HCT116 (cell line): ENCODE measurements around the gene SBF2. TPM values are rescaled to one million over a fixed set of nuclear protein-coding genes. Genes with fewer than 3 reads are reported as not detected.

Experiments used
- ATAC-seq: fragments of 200-7000 bp; cut with Tn5 transposase; 2 replicates; pipeline ENCODE4 v1.9.1; 2020; ENCODE audit warnings: mild to moderate bottlenecking, moderate library complexity
- BruUV-seq: library from RNA; stranded (reverse); fragments of 400-500 nt; replicated peaks from 2 replicates; lab custom pipeline; 2021; lab: Mats Ljungman, UMichigan
- CTCF ChIA-PET: fragments of 300-600 bp; sonication (Branson Sonifier 250); formaldehyde crosslinking; loops from one replicate; lab custom pipeline; 2021; ENCODE audit warnings: antibody characterized with exemption; lab: Charles Lee
- POLR2A ChIA-PET: fragments of 300-600, 350-600 bp; sonication (Branson Sonifier 250); formaldehyde crosslinking; loops from one replicate; lab custom pipeline; 2021; ENCODE audit warnings: antibody characterized with exemption; lab: Charles Lee
- RAD21 ChIA-PET, 2 experiments: fragments of 300-600 bp; sonication (Branson Sonifier 250); formaldehyde crosslinking; loops; one replicate each; lab custom pipeline; 2023; ENCODE audit warnings: low total read pairs in 2 of 2; ENCODE audit not compliant: uncharacterized antibody in 2 of 2, unreplicated experiment in 2 of 2, low non-redundant PET in 1 of 2; lab: Charles Lee
- DNase-seq: peaks from one replicate; pipeline ENCODE4 v3.0.0-alpha.2; 2010; ENCODE audit warnings: low read depth, low spot score
- H2AFZ ChIP-seq: fragments of 200-600 bp; shearing (Covaris generic), sonication (generic); 2 replicates; pipeline ENCODE4 v1.6.1; 2017; ENCODE audit warnings: low read depth, mixed run types, mixed read lengths, antibody characterized with exemption, low read length; ENCODE audit not compliant: poor library complexity, severe bottlenecking
- H3K27ac ChIP-seq: 2 replicates; pipeline ENCODE4 v1.5.1; 2012; ENCODE audit warnings: low read depth, low read length
- H3K27me3 ChIP-seq: fragments of 200-600 bp; sonication (generic); 2 replicates; pipeline ENCODE4 v1.6.1; 2016; ENCODE audit warnings: mixed run types, low read length, mixed read lengths; ENCODE audit not compliant: insufficient read depth
- H3K36me3 ChIP-seq, 2 experiments: fragments of 200-500 bp in 1 of 2; fragments of 200-600 bp in 1 of 2; sonication (Bioruptor generic) in 1 of 2; sonication (generic) in 1 of 2; 2 replicates each; pipeline versions ENCODE4 v1.5.1 to v1.6.1; 2014 to 2016; ENCODE audit warnings: low read length in 2 of 2, inconsistent platforms in 1 of 2, mixed read lengths in 1 of 2, mixed run types in 1 of 2; ENCODE audit not compliant: insufficient read depth in 2 of 2, control insufficient read depth in 1 of 2
- H3K4me1 ChIP-seq, 2 experiments: fragments of 200-600 bp in 1 of 2; sonication (generic) in 1 of 2; 2 replicates each; pipeline versions ENCODE4 v1.5.1 to v1.6.1; 2012 to 2017; ENCODE audit warnings: low read length in 2 of 2, inconsistent platforms in 1 of 2, mild to moderate bottlenecking in 1 of 2, mixed read lengths in 1 of 2, mixed run types in 1 of 2, moderate library complexity in 1 of 2; ENCODE audit not compliant: insufficient read depth in 2 of 2, control insufficient read depth in 1 of 2
- H3K4me2 ChIP-seq: fragments of 200-600 bp; sonication (generic); 2 replicates; pipeline ENCODE4 v1.6.1; 2017; ENCODE audit warnings: mixed run types, low read length, mixed read lengths
- H3K4me3 ChIP-seq, 2 experiments: fragments of 200-600 bp in 1 of 2; sonication (generic) in 1 of 2; replicated peaks in 1 of 2; 2 replicates each; pipeline ENCODE4 v1.5.1; 2011 to 2016; ENCODE audit warnings: low read length in 2 of 2, control low read depth in 1 of 2, low read depth in 1 of 2, mild to moderate bottlenecking in 1 of 2, mixed read lengths in 1 of 2, mixed run types in 1 of 2
- H3K79me2 ChIP-seq: fragments of 200-600 bp; sonication (generic); 2 replicates; pipeline ENCODE4 v1.6.1; 2017; ENCODE audit warnings: mild to moderate bottlenecking, mixed run types, low read length, moderate library complexity, mixed read lengths; ENCODE audit not compliant: insufficient read depth
- H3K9ac ChIP-seq: fragments of 200-600 bp; sonication (generic); 2 replicates; pipeline ENCODE4 v1.6.1; 2016; ENCODE audit warnings: low read length, mixed read lengths
- H3K9me2 ChIP-seq: fragments of 200-600 bp; sonication (generic), shearing (Covaris generic); 2 replicates; pipeline ENCODE4 v1.6.1; 2017; ENCODE audit warnings: mixed run types, mild to moderate bottlenecking, moderate library complexity; ENCODE audit not compliant: insufficient read depth
- H3K9me3 ChIP-seq, 2 experiments: fragments of 200-500 bp in 1 of 2; fragments of 200-600 bp in 1 of 2; sonication (Bioruptor generic) in 1 of 2; sonication (generic) in 1 of 2; 2 replicates each; pipeline ENCODE4 v1.6.1; 2014 to 2017; ENCODE audit warnings: low read length in 2 of 2, mixed read lengths in 2 of 2, inconsistent platforms in 1 of 2, low read depth in 1 of 2, mild to moderate bottlenecking in 1 of 2, mixed run types in 1 of 2, moderate library complexity in 1 of 2; ENCODE audit not compliant: control insufficient read depth in 1 of 2, insufficient read depth in 1 of 2
- H4K20me1 ChIP-seq: fragments of 200-600 bp; sonication (generic), shearing (Covaris generic); 2 replicates; pipeline ENCODE4 v1.6.1; 2017; ENCODE audit warnings: mixed run types, mild to moderate bottlenecking, moderate library complexity; ENCODE audit not compliant: insufficient read depth
- CTCF ChIP-seq, 3 experiments: fragments of 200-600 bp in 1 of 3; sonication (generic) in 1 of 3; IDR thresholded peaks in 2 of 3; conservative IDR thresholded peaks in 1 of 3; 2 replicates each; pipeline ENCODE4 v1.5.1; 2012 to 2017; ENCODE audit warnings: low read depth in 2 of 3, low read length in 2 of 3, antibody characterized with exemption in 1 of 3, borderline replicate concordance in 1 of 3, control low read depth in 1 of 3, mild to moderate bottlenecking in 1 of 3, mixed read lengths in 1 of 3, mixed run types in 1 of 3, moderate library complexity in 1 of 3; ENCODE audit not compliant: insufficient read depth in 1 of 3
- ELF1 ChIP-seq: IDR thresholded peaks from 2 replicates; pipeline ENCODE4 v1.6.1; 2012; ENCODE audit warnings: low read depth, borderline replicate concordance
- EZH2phosphoT487 ChIP-seq: fragments of 200-600 bp; IDR thresholded peaks from 2 replicates; pipeline ENCODE4 v1.6.1; 2018; ENCODE audit warnings: antibody characterized with exemption, borderline replicate concordance
- JUND ChIP-seq: IDR thresholded peaks from 2 replicates; pipeline ENCODE4 v1.6.1; 2012
- MAX ChIP-seq: IDR thresholded peaks from 2 replicates; pipeline ENCODE4 v1.6.1; 2012
- POLR2A ChIP-seq: IDR thresholded peaks from 2 replicates; pipeline ENCODE4 v1.7.0; 2011; ENCODE audit warnings: borderline replicate concordance; ENCODE audit not compliant: insufficient read depth, insufficient read length; ENCODE audit errors: extremely low read depth
- POLR2AphosphoS5 ChIP-seq: IDR thresholded peaks from 2 replicates; pipeline ENCODE4 v1.6.1; 2011; ENCODE audit warnings: mild to moderate bottlenecking, low read depth, low read length, moderate library complexity
- SP1 ChIP-seq: IDR thresholded peaks from 2 replicates; pipeline ENCODE4 v1.6.1; 2012; ENCODE audit warnings: low read depth
- TCF7L2 ChIP-seq: IDR thresholded peaks from 2 replicates; pipeline ENCODE4 v1.7.0; 2011; ENCODE audit warnings: borderline replicate concordance, inconsistent platforms; ENCODE audit not compliant: insufficient read depth, insufficient read length; ENCODE audit errors: extremely low read depth
- ZFX ChIP-seq: fragments of 450-650 bp; IDR thresholded peaks from 2 replicates; pipeline ENCODE4 v1.6.1; 2017
- ZNF274 ChIP-seq: fragments of 200-500 bp; sonication (Bioruptor generic); IDR thresholded peaks from 2 replicates; pipeline ENCODE4 v1.6.1; 2014; ENCODE audit warnings: mild to moderate bottlenecking, low read depth, low read length, inconsistent platforms
- intact Hi-C: fragments of 100-400 bp; cut with micrococcal nuclease; formaldehyde crosslinking; loops from 2 replicates; pipeline ENCODE4 v1.10.0; 2022
- total RNA-seq: library from RNA; stranded (reverse); gene quantifications from one replicate; pipeline ENCODE4 v1.2.1, GENCODE V29; 2021; ENCODE audit not compliant: unreplicated experiment
- TF ChIP-seq, protein P1 (sequence below): IDR thresholded peaks from 2 replicates; pipeline ENCODE4 v1.6.1; 2012; ENCODE audit warnings: low read depth
- TF ChIP-seq, protein P2 (sequence below): IDR thresholded peaks from 2 replicates; pipeline ENCODE4 v1.6.1; 2012

The SBF2 gene
- total RNA-seq, 1 experiment from 2014 or later: 35.0 TPM

GRCh38 chr11:10328314-10329098, 34.5 kb upstream of the SBF2 start (continued):
- TF ChIP-seq, protein P1, sequence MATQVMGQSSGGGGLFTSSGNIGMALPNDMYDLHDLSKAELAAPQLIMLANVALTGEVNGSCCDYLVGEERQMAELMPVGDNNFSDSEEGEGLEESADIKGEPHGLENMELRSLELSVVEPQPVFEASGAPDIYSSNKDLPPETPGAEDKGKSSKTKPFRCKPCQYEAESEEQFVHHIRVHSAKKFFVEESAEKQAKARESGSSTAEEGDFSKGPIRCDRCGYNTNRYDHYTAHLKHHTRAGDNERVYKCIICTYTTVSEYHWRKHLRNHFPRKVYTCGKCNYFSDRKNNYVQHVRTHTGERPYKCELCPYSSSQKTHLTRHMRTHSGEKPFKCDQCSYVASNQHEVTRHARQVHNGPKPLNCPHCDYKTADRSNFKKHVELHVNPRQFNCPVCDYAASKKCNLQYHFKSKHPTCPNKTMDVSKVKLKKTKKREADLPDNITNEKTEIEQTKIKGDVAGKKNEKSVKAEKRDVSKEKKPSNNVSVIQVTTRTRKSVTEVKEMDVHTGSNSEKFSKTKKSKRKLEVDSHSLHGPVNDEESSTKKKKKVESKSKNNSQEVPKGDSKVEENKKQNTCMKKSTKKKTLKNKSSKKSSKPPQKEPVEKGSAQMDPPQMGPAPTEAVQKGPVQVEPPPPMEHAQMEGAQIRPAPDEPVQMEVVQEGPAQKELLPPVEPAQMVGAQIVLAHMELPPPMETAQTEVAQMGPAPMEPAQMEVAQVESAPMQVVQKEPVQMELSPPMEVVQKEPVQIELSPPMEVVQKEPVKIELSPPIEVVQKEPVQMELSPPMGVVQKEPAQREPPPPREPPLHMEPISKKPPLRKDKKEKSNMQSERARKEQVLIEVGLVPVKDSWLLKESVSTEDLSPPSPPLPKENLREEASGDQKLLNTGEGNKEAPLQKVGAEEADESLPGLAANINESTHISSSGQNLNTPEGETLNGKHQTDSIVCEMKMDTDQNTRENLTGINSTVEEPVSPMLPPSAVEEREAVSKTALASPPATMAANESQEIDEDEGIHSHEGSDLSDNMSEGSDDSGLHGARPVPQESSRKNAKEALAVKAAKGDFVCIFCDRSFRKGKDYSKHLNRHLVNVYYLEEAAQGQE: no peak
- TF ChIP-seq TCF7L2 (no peak), POLR2A (no peak), POLR2AphosphoS5 (no peak)

- H3K4me2 ChIP-seq: no peak overlapping the region
- H3K27ac ChIP-seq: no peak overlapping the region
- H2AFZ ChIP-seq: no peak overlapping the region
- no peaks in the 10 kb centered on the region for H3K9me3 ChIP-seq
- H3K9ac ChIP-seq: no peak overlapping the region
- no peaks in the 10 kb centered on the region for H3K36me3 ChIP-seq
- no peak for DNase-seq
- H3K27me3 ChIP-seq: no peaks in the 10 kb centered on the region
- no peaks in the 10 kb centered on the region for H3K9me2 ChIP-seq
- intact Hi-C loops: no loop called here
- ChIA-PET RAD21 (no interaction called here), POLR2A (interaction anchor here (1.8 kb wide), 1 partner anchor 23 kb away, joined by 6 read pairs; the partner anchor contains the start of gene ADM), CTCF (interaction anchor here (2.3 kb wide), 1 partner anchor 39 kb away, joined by 10 read pairs; no protein-coding TSS in a partner anchor)
- H3K4me1 ChIP-seq: peaks cover 14 to 36% of the 10 kb centered on the region in 2 experiments; a peak in 3 of 4 replicates
- H3K4me3 ChIP-seq: no peak overlapping the region
- no peaks in the 10 kb centered on the region for H4K20me1 ChIP-seq
- ATAC-seq: no peak
- H3K79me2 ChIP-seq: no peaks in the 10 kb centered on the region
- no TSS peak for BruUV-seq
- no peak for TF ChIP-seq CTCF (IDR thresholded peaks at IDR 0.05 in 2 of 3, conservative IDR thresholded peaks at IDR 0.05 in 1 of 3; ENCODE audit: borderline replicate concordance in 1 of 3, insufficient read depth in 1 of 3, low read depth in 2 of 3, low read length in 2 of 3)
- no peak for TF ChIP-seq EZH2phosphoT487
- no peak for TF ChIP-seq ELF1
- no peak for TF ChIP-seq ZNF274
- TF ChIP-seq POLR2AphosphoS5: no peak
- TF ChIP-seq, protein P1: no peak
- no peak for TF ChIP-seq JUND
- TF ChIP-seq MAX: no peak
- no peak for TF ChIP-seq ZFX
- TF ChIP-seq TCF7L2: no peak
- TF ChIP-seq, protein P2, sequence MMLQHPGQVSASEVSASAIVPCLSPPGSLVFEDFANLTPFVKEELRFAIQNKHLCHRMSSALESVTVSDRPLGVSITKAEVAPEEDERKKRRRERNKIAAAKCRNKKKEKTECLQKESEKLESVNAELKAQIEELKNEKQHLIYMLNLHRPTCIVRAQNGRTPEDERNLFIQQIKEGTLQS: no peak
- TF ChIP-seq SP1: no peak
Observed at GRCh38 chr11:10327254-10327653, 33.2 kb upstream of the SBF2 start.
